PC-9 (cell line): Measurements from ENCODE around the gene RMC1.

ENCODE experiments used
- EZH2 ChIP-seq: fragments of 200-600 bp; sonication (generic); IDR thresholded peaks from 2 replicates; pipeline ENCODE4 v1.8.0; 2017; ENCODE audit warnings: antibody characterized with exemption, low read depth
- TF ChIP-seq, protein P1 (sequence below): fragments of 200-600 bp; sonication (generic); conservative IDR thresholded peaks from 2 replicates; pipeline ENCODE4 v1.6.1; 2017; ENCODE audit warnings: mixed run types, antibody characterized with exemption, mild to moderate bottlenecking, moderate library complexity

DNA sequence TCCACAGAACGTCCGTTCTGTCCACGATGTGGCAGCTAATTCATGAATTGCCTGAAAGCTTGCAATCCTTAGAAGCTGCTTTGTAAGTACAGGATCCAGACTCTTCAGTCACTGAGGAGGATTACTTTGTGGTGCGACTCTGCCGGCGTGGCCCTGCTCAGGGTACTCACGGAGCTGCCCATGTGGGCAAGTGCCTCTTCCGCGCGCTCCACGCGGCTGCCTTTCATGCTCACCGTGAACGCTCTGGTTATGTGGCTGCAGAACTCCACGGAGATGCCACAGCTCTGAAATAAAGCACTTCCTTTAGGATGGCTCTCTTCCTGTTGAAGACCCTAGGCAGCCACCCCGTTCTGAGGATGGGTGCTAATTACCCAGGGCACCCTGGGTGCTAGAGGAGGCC is 31.0 kb downstream of the RMC1 start:
- TF ChIP-seq, protein P1, sequence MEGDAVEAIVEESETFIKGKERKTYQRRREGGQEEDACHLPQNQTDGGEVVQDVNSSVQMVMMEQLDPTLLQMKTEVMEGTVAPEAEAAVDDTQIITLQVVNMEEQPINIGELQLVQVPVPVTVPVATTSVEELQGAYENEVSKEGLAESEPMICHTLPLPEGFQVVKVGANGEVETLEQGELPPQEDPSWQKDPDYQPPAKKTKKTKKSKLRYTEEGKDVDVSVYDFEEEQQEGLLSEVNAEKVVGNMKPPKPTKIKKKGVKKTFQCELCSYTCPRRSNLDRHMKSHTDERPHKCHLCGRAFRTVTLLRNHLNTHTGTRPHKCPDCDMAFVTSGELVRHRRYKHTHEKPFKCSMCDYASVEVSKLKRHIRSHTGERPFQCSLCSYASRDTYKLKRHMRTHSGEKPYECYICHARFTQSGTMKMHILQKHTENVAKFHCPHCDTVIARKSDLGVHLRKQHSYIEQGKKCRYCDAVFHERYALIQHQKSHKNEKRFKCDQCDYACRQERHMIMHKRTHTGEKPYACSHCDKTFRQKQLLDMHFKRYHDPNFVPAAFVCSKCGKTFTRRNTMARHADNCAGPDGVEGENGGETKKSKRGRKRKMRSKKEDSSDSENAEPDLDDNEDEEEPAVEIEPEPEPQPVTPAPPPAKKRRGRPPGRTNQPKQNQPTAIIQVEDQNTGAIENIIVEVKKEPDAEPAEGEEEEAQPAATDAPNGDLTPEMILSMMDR: no peak
- no peak for TF ChIP-seq EZH2
